ENCODE measurements around the gene WAPL.

DNA sequence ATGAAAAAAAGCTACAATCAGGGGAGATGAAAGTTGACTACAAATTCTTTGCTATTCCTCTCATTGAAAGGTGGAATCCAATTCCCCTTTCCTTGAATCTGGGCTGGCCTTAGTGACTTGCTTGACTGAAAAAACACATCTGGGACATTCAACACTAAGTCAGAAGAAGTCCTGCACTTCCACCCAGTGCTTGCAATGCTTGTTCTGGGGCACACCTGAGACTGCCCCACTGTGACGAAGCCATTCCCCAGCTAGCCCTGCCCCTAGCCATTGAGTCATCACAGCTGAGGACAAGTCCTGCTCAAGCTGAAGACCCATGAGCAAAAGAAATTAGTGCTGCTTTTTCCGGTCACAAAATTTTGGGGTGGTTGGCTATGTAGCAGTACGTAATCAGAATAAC, 135.8 kb downstream of the WAPL start:
- TF ChIP-seq, protein P1, sequence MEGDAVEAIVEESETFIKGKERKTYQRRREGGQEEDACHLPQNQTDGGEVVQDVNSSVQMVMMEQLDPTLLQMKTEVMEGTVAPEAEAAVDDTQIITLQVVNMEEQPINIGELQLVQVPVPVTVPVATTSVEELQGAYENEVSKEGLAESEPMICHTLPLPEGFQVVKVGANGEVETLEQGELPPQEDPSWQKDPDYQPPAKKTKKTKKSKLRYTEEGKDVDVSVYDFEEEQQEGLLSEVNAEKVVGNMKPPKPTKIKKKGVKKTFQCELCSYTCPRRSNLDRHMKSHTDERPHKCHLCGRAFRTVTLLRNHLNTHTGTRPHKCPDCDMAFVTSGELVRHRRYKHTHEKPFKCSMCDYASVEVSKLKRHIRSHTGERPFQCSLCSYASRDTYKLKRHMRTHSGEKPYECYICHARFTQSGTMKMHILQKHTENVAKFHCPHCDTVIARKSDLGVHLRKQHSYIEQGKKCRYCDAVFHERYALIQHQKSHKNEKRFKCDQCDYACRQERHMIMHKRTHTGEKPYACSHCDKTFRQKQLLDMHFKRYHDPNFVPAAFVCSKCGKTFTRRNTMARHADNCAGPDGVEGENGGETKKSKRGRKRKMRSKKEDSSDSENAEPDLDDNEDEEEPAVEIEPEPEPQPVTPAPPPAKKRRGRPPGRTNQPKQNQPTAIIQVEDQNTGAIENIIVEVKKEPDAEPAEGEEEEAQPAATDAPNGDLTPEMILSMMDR (IDR thresholded peaks at IDR 0.05): no peak
- no peak for TF ChIP-seq POLR2A (IDR thresholded peaks at IDR 0.05)
